ENCODE results near the gene CDK12.
"Not testable (repeated sequence)": the region's sequence is repeated elsewhere in the genome, so short reads cannot be mapped to it uniquely, and the experiment has no call there.

The CDK12 gene

GRCh38 chr17:39525801-39526506 is 64.7 kb downstream of the CDK12 start:
- TF ChIP-seq JUND (IDR thresholded peaks at IDR 0.05; ENCODE audit: low read depth), result no peak
- DNase-seq (ENCODE audit: low read depth in 1 of 2, low spot score in 1 of 2), result no peak
- in situ Hi-C loops (cut with HindIII; ENCODE audit: low pct_unique_long_range_greater_than_20kb, low sequenced_read_pairs), result no loop called here

DNA sequence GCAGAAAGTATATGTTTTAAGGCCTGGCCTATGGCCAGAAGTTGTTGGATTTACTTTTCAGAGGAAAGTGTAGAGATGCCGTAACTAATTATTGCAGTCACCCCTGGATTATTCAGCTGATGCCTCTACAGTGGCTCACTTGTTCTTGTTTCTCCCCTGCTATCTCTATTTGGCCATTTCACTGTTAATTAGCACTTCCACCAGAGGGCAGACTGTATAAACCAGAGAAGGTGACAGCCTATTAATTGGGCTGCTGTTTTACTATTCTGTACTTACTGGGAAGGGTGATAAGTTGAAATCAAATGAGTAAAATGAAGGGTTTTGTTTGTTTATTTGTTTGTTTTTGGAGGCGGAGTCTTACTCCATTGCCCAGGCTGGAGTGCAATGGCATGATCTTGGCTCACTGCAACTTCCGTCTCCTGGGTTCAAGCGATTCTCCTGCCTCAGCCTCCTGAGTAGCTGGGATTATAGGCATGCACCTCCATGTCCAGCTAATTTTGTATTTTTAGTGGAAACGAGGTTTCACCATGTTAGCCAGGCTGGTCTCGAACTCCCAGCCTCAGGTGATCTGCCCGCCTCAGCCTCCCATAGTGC is 66.0 kb downstream of the CDK12 start:
- in situ Hi-C loops (cut with HindIII; ENCODE audit: low pct_unique_long_range_greater_than_20kb, low sequenced_read_pairs), result no loop called here
- DNase-seq (ENCODE audit: low read depth in 1 of 2, low spot score in 1 of 2), result peak in 1 of 2 experiments; percentile 71
- TF ChIP-seq JUND (IDR thresholded peaks at IDR 0.05; ENCODE audit: low read depth), result no peak

DNA sequence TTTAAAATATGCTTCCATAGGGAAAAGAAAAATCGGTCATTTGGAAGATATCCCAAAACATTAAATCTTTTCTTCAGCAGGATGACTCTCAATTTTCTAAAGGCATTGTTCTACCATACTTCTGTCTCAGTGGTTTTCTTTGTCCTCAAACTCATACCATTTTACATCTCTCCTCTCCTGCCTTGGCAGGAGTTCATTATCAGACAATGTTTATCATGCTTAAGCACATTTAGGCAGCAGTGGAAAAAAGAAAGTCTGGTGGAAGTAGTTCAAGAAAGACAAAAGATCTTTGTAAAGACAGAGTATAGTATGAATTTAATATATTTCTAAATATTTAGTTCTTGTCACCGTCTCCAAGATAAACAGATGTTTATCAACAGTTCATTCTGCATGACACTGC is 68.2 kb downstream of the CDK12 start:
- in situ Hi-C loops (cut with HindIII; ENCODE audit: low pct_unique_long_range_greater_than_20kb, low sequenced_read_pairs), result no loop called here
- no peak for DNase-seq (ENCODE audit: low read depth in 1 of 2, low spot score in 1 of 2)

DNA sequence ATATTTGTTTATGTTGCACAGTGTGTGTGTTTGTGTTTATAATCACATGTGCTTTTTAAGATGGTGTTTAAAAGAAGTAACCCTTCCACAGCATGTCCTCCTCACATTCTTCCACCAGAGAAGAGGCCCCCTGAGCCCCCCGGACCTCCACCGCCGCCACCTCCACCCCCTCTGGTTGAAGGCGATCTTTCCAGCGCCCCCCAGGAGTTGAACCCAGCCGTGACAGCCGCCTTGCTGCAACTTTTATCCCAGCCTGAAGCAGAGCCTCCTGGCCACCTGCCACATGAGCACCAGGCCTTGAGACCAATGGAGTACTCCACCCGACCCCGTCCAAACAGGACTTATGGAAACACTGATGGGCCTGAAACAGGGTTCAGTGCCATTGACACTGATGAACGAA is 69.2 kb downstream of the CDK12 start:
- no peak for TF ChIP-seq JUND (IDR thresholded peaks at IDR 0.05; ENCODE audit: low read depth)
- DNase-seq (ENCODE audit: low read depth in 1 of 2, low spot score in 1 of 2), result no peak
- in situ Hi-C loops (cut with HindIII; ENCODE audit: low pct_unique_long_range_greater_than_20kb, low sequenced_read_pairs), result no loop called here

More for the DNA sequence above, 68.2 kb downstream of the CDK12 start:
- no peak for TF ChIP-seq JUND (IDR thresholded peaks at IDR 0.05; ENCODE audit: low read depth)

- TF ChIP-seq JUND (IDR thresholded peaks at IDR 0.05; ENCODE audit: low read depth), result no peak
- no peak for DNase-seq (ENCODE audit: low read depth in 1 of 2, low spot score in 1 of 2)
- in situ Hi-C loops (cut with HindIII; ENCODE audit: low pct_unique_long_range_greater_than_20kb, low sequenced_read_pairs), result no loop called here
These were observed 70.0 kb downstream of the CDK12 start for GRCh38 chr17:39531252-39531651.

DNA sequence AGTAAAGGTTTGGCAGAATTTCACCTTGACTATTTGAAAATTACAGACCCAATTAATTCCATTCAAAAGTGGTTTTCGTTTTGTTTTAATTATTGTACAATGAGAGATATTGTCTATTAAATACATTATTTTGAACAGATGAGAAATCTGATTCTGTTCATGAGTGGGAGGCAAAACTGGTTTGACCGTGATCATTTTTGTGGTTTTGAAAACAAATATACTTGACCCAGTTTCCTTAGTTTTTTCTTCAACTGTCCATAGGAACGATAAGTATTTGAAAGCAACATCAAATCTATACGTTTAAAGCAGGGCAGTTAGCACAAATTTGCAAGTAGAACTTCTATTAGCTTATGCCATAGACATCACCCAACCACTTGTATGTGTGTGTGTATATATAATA is 72.6 kb downstream of the CDK12 start:
- in situ Hi-C loops (cut with HindIII; ENCODE audit: low pct_unique_long_range_greater_than_20kb, low sequenced_read_pairs), result no loop called here
- peak in 1 of 2 experiments; percentile 86 for DNase-seq (ENCODE audit: low read depth in 1 of 2, low spot score in 1 of 2)
- TF ChIP-seq JUND (IDR thresholded peaks at IDR 0.05; ENCODE audit: low read depth), result peak; percentile 31; the same call in 1 of the 2 replicates

DNA sequence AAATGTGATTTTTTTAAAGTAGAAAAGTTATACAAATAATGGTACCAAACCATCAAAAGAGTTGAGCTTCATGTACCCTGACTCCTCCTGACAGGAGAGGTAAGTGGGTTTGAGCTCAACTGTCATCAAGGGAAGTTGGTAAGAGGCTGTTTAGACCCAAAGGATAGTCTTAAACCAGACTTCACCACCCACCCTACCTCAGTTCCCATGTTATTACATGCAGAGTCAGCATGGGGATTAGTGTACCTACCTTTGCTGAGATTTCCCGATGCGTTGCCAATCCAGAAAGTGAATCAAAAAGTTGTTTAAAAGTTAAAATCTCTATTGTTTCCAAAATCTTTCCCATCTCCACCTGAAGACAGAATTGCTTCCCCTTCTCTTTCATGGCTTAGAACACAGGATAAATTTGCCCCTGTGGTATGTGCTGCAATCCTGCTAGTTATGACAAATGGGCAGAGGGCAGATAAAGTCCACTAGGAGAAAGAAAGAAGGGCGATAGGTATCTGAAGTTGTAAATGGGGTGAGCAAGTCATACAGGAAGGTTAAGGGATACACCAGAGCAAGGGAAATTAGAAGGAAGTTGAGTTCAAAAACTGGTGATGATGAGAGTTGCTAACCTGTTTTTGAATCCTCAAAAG is 73.6 kb downstream of the CDK12 start:
- no peak for TF ChIP-seq JUND (IDR thresholded peaks at IDR 0.05; ENCODE audit: low read depth)
- no peak for DNase-seq (ENCODE audit: low read depth in 1 of 2, low spot score in 1 of 2)
- in situ Hi-C loops (cut with HindIII; ENCODE audit: low pct_unique_long_range_greater_than_20kb, low sequenced_read_pairs), result no loop called here

- in situ Hi-C loops (cut with HindIII; ENCODE audit: low pct_unique_long_range_greater_than_20kb, low sequenced_read_pairs), result no loop called here
- no peak for TF ChIP-seq JUND (IDR thresholded peaks at IDR 0.05; ENCODE audit: low read depth)
- no peak for DNase-seq (ENCODE audit: low read depth in 1 of 2, low spot score in 1 of 2)
These were observed 75.2 kb downstream of the CDK12 start for GRCh38 chr17:39536468-39536867.

- DNase-seq (ENCODE audit: low read depth in 1 of 2, low spot score in 1 of 2); in situ Hi-C loops (cut with HindIII; ENCODE audit: low pct_unique_long_range_greater_than_20kb, low sequenced_read_pairs): not testable (repeated sequence)
These were observed 76.1 kb downstream of the CDK12 start for GRCh38 chr17:39537364-39537763.

GRCh38 chr17:39538866-39539265 is 77.6 kb downstream of the CDK12 start:
- DNase-seq (ENCODE audit: low read depth in 1 of 2, low spot score in 1 of 2), result no peak
- in situ Hi-C loops (cut with HindIII; ENCODE audit: low pct_unique_long_range_greater_than_20kb, low sequenced_read_pairs), result no loop called here
- no peak for TF ChIP-seq JUND (IDR thresholded peaks at IDR 0.05; ENCODE audit: low read depth)

GRCh38 chr17:39540611-39541010 is 79.3 kb downstream of the CDK12 start:
- TF ChIP-seq JUND (IDR thresholded peaks at IDR 0.05; ENCODE audit: low read depth), result no peak
- in situ Hi-C loops (cut with HindIII; ENCODE audit: low pct_unique_long_range_greater_than_20kb, low sequenced_read_pairs), result no loop called here
- DNase-seq (ENCODE audit: low read depth in 1 of 2, low spot score in 1 of 2), result no peak

DNA sequence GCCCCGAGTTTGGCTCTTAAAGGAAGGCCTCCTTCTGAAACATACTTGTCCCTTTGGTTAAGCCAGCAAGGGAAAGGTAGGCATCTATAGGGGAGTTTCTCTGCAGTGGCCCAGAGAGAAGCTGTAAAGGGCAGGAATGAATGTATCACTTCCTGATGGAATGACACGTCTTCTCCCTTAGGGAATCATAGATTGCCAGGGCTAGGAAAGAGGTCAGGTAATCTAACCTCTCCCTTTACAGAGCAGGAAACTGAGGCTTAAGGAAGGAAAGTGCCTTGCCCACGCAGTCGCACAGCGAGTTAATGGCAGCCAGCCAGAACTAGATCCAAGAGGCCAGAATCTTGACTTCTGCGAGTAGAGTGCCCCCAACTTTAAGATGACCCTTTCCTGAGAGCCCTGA is 80.4 kb downstream of the CDK12 start:
- TF ChIP-seq JUND (IDR thresholded peaks at IDR 0.05; ENCODE audit: low read depth), result no peak
- in situ Hi-C loops (cut with HindIII; ENCODE audit: low pct_unique_long_range_greater_than_20kb, low sequenced_read_pairs), result no loop called here

DNA sequence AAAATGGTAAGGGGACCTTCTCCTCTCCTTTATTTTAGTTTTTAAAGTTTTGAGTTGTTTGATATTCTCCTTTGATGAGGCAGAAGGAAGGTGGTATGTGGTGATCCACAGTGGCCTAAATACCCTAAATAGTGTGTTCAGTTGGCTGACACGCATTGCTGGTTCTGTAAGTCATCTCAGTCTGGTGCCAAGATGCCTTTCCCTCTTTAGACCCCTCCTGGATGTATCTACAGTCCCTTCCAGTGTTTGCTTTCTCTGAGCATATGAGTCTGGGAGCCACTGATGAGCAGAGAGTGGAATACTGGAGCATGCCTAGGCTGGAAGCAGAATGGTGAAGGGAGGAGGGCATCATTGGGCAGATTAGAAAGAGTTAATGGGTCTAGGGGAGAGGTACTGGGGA is 81.9 kb downstream of the CDK12 start:
- no peak for DNase-seq (ENCODE audit: low read depth in 1 of 2, low spot score in 1 of 2)
- no peak for TF ChIP-seq JUND (IDR thresholded peaks at IDR 0.05; ENCODE audit: low read depth)
- in situ Hi-C loops (cut with HindIII; ENCODE audit: low pct_unique_long_range_greater_than_20kb, low sequenced_read_pairs), result no loop called here

More for the DNA sequence above, 80.4 kb downstream of the CDK12 start:
- DNase-seq (ENCODE audit: low read depth in 1 of 2, low spot score in 1 of 2), result no peak
